Measurements from ENCODE around the gene MICOS13. TPM values are rescaled to one million over a fixed set of nuclear protein-coding genes. Genes with fewer than 3 reads are reported as not detected.

Gene MICOS13
- total RNA-seq, 1 donor from 2014 or later: 43.3 TPM

DNA sequence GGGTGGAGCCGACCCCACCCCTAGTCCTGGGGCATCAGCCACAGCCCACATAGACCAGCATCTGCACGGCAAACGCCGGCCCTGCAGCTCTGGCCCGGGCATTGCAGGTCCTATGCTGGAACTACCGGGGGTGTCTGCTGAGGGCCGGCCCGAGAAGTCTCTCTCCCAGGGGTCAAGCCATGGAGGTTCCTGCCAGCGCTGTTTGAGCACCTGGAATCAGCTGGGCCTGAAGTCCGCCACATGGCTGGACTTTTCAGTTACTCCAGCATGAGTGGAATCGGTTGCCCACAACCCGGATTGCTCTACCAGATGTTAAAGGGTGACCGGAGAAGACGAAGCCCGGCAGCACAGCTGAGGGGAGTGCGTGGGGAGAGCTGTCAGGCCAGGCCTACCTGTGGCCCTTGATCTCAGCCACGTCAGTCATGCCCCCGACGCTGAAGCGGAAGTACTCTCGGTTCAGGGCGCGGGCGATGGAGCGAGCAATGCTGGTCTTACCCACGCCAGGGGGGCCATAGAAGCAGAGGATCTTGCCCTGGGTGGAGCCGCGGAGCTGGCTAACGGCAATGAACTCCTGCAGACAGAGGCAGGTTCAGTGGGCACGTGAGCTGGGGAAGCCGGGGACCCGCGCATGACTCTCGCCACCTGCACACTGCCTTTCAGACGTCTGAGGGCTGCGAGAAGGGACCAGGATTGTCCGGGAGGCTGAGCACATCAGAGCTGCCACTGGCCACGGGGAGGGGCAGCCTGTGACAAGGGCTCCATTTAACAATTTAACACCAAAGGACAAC, 18.5 kb upstream of the MICOS13 start:
- Histone ChIP-seq H3K4me3 (ENCODE audit: low read length in 3 of 3) (no peak overlapping the region), H3K9me3 (ENCODE audit: control insufficient read depth in 3 of 3, low read length in 3 of 3) (no peaks in the 10 kb centered on the region), H3K4me1 (ENCODE audit: control insufficient read depth in 3 of 3, insufficient read depth in 3 of 3, low read length in 3 of 3) (no peaks in the 10 kb centered on the region), H3K9ac (ENCODE audit: low read depth in 1 of 3, low read length in 3 of 3) (no peak overlapping the region), H3K36me3 (ENCODE audit: control insufficient read depth in 3 of 3, insufficient read depth in 3 of 3, low read length in 3 of 3) (peaks cover 48 to 54% (median 51%) of the 10 kb centered on the region in 3 donors), H3K27me3 (ENCODE audit: control insufficient read depth in 3 of 3, insufficient read depth in 3 of 3, low read length in 3 of 3) (no peaks in the 10 kb centered on the region), H3K27ac (ENCODE audit: low read depth, low read length) (no peak overlapping the region)

DNA sequence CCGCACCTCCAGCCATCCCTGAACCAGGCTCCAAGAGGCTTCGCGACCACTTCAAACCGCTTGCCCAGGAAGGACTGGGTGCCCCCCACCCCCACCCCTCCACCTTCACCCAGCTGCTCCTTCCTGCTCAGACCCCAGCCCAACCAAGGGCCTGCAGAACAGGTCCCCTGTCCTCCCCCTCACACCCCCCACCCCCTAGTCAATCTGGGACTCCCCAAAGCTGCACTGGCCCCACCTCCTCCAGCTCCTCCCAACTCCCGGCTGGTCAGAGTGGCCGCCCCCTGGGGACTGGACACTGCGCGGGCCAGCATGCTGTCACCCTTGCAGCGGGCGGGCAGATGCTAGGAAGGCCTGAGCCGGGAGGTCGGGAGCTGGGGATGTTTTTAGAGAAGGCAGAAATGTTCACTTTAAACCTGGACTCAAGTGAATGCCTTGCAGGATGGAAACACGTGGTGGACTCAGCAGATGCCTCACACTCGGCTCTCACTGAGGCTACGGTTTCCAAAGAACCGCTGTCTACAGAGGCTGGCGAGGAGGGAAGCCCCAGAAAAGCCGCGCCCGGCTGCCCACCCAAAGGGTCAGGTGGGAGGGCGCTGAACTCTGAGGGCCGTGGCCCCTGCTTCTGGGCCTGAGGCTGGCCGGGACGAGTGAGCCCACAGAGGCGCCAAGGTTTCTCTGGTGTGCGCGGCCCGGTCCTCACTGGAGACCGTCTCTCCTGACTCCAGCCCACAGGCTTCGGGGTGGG, 17.7 kb upstream of the MICOS13 start:
- Histone ChIP-seq H3K4me3 (ENCODE audit: low read length in 3 of 3) (no peak overlapping the region), H3K9me3 (ENCODE audit: control insufficient read depth in 3 of 3, low read length in 3 of 3) (no peaks in the 10 kb centered on the region), H3K9ac (ENCODE audit: low read depth in 1 of 3, low read length in 3 of 3) (no peak overlapping the region), H3K27ac (ENCODE audit: low read depth, low read length) (no peak overlapping the region), H3K36me3 (ENCODE audit: control insufficient read depth in 3 of 3, insufficient read depth in 3 of 3, low read length in 3 of 3) (peaks cover 48 to 55% (median 50%) of the 10 kb centered on the region in 3 donors), H3K27me3 (ENCODE audit: control insufficient read depth in 3 of 3, insufficient read depth in 3 of 3, low read length in 3 of 3) (no peaks in the 10 kb centered on the region), H3K4me1 (ENCODE audit: control insufficient read depth in 3 of 3, insufficient read depth in 3 of 3, low read length in 3 of 3) (peaks cover 0 to under 1% (median 0%) of the 10 kb centered on the region in 3 donors)

DNA sequence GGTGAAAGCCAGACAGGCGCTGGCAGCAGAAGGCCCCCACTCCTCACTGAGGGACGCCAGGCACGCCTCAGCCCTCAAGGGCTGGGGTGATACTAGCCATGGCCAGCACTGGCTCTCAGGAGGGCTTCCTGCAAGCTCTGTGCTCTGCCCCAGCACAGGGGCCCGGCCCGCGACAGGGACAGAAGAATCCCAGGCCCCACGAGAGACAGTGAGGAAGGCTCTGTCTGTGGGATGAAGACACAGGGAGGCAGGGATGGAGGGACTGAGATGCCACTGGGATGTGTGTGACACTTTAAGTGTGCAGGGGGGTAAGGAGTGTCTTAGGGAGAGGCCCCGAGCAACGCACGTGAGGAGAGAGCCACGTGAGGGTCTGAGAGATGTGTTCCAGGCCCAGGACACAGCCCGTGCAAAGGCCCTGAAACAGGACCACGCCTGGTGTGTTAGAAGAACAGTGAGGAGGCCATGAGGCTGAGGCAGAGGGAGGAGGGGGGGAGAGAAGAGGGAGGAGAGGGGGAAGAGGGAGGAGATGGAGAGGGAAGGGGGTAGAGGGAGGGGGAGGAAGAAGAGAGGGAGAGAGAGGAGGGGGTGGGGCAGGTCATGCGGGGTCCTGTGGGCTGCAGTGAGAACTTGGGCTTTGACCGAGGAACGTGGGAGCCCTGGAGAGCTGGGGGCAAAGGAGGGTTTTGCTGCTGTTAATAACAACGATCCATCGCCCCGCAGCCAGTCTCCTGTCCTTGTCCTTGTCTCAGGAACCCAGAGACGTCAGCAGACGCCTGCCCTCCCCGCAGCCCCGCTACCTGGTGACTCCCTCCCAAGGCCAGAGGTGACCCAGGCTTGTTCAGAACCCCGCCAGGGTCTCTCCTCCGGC, 16.9 kb upstream of the MICOS13 start:
- no peak overlapping the region for H3K9ac ChIP-seq (ENCODE audit: low read depth in 1 of 3, low read length in 3 of 3)
- peaks cover under 1 to 9% (median 5%) of the 10 kb centered on the region in 3 donors for H3K4me1 ChIP-seq (ENCODE audit: control insufficient read depth in 3 of 3, insufficient read depth in 3 of 3, low read length in 3 of 3)
- H3K27ac ChIP-seq (ENCODE audit: low read depth, low read length): no peak overlapping the region
- no peak overlapping the region for H3K4me3 ChIP-seq (ENCODE audit: low read length in 3 of 3)
- no peaks in the 10 kb centered on the region for H3K9me3 ChIP-seq (ENCODE audit: control insufficient read depth in 3 of 3, low read length in 3 of 3)
- peaks cover 55 to 61% (median 56%) of the 10 kb centered on the region in 3 donors for H3K36me3 ChIP-seq (ENCODE audit: control insufficient read depth in 3 of 3, insufficient read depth in 3 of 3, low read length in 3 of 3)
- no peaks in the 10 kb centered on the region for H3K27me3 ChIP-seq (ENCODE audit: control insufficient read depth in 3 of 3, insufficient read depth in 3 of 3, low read length in 3 of 3)

DNA sequence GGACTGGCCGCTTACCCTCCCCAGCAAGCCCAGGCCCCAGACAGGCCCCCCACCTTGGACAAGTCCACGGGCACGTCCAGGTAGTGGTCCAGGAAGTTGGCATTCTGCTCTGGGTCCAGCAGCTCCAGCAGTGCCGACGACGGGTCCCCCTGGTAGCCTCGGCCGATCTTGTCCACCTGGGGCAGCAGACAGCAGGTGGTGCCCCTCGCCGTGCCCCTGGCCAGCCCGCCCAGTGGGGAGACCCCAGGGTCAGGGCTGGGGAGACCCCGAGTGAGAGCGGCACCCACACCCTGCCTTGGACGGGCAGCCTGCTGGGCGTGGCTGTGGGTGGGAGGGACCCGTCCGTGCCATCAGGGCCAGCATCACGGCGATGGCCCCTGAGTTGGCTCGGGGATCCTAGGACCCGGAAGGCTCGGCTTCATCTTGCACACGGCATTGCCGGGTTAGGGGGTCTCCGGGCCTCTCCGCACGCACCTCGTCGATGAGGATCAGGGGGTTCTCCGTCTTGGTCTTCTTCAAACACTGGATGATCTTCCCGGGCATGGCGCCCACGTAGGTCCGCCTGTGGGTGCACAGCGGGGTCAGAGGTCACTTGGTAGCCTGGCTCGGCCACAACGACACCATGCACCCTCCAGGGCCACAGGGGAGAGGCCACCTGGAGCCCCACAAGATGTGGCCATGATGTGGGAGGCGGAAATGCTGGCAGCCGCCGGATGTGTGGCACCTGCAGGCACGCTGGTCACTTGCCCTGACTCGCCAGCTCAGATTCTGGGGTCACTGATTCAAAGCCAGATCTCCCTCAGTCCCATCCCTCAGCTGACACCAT, 16.1 kb upstream of the MICOS13 start:
- H3K36me3 ChIP-seq (ENCODE audit: control insufficient read depth in 3 of 3, insufficient read depth in 3 of 3, low read length in 3 of 3): peaks cover 59 to 65% (median 62%) of the 10 kb centered on the region in 3 donors
- H3K27me3 ChIP-seq (ENCODE audit: control insufficient read depth in 3 of 3, insufficient read depth in 3 of 3, low read length in 3 of 3): no peaks in the 10 kb centered on the region
- H3K4me3 ChIP-seq (ENCODE audit: low read length in 3 of 3): no peak overlapping the region
- H3K27ac ChIP-seq (ENCODE audit: low read depth, low read length): no peak overlapping the region
- H3K9ac ChIP-seq (ENCODE audit: low read depth in 1 of 3, low read length in 3 of 3): no peak overlapping the region
- H3K4me1 ChIP-seq (ENCODE audit: control insufficient read depth in 3 of 3, insufficient read depth in 3 of 3, low read length in 3 of 3): peaks cover 9 to 17% (median 13%) of the 10 kb centered on the region in 3 donors
- H3K9me3 ChIP-seq (ENCODE audit: control insufficient read depth in 3 of 3, low read length in 3 of 3): no peaks in the 10 kb centered on the region

DNA sequence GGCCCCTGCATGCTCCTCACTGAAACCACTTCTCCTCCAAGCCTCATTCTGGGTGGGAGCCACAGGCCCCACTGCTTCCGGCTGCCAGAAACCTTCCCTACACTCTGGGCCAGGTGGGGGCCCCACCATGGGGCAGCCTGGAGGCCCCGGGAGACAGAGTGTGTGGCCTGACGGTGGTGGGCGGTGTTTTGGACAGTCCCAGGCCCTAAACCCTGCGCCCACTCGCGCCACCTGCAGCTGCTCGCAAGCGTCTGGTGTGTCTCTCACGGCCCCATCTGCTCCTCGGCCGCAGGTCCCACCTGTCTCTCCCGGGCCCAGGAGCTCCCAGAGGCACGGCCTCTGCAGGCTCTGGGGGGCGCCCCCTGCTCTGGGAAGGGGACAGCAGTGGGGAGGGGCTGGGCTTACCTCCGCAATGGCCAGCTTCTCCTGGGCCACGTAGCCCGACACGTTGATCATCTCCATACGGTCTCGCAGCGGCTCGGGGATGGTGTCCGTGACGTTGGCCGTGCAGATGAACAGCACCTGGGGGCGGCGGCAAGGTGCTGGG, 15.4 kb upstream of the MICOS13 start:
- Histone ChIP-seq H3K36me3 (ENCODE audit: control insufficient read depth in 3 of 3, insufficient read depth in 3 of 3, low read length in 3 of 3) (peaks cover 57 to 64% (median 59%) of the 10 kb centered on the region in 3 donors), H3K27ac (ENCODE audit: low read depth, low read length) (no peak overlapping the region)

DNA sequence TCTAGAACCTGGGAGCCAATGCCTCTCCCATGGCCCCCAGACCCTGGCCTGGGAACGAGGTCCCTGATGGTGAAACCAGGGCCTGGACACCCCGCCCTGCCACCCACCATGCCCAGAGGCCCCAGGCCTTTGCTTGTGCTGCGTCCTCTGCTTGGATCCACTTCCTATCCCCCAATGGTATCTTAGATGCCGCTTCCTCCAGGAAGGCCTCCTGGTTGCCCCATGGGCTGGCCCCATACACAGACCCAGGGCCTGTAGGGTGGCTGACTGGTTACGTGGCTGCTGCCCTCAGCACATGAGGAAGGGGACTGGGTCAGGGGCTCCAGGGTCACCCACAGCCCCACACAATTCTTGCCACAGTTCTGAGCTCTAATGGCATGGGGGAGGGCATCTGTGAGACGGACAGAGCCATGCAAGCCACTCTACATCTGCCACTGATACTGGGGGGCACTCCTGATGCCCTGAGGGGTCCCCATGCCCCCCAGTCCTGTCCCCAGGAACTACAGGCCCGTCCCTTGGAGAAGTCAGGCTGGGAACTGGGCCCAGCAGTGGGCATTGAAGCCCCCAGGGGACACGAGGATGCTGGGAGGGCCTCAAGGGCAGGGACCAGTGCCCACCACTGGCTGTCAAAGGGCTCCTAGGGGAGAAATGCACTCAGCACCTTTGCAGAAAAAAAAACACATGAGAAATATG, 14.8 kb upstream of the MICOS13 start:
- Histone ChIP-seq H3K27me3 (ENCODE audit: control insufficient read depth in 3 of 3, insufficient read depth in 3 of 3, low read length in 3 of 3) (no peaks in the 10 kb centered on the region), H3K4me1 (ENCODE audit: control insufficient read depth in 3 of 3, insufficient read depth in 3 of 3, low read length in 3 of 3) (peaks cover 18 to 30% (median 21%) of the 10 kb centered on the region in 3 donors), H3K4me3 (ENCODE audit: low read length in 3 of 3) (no peak overlapping the region), H3K9ac (ENCODE audit: low read depth in 1 of 3, low read length in 3 of 3) (no peak overlapping the region), H3K9me3 (ENCODE audit: control insufficient read depth in 3 of 3, low read length in 3 of 3) (no peaks in the 10 kb centered on the region), H3K27ac (ENCODE audit: low read depth, low read length) (no peak overlapping the region), H3K36me3 (ENCODE audit: control insufficient read depth in 3 of 3, insufficient read depth in 3 of 3, low read length in 3 of 3) (peaks cover 52 to 59% (median 57%) of the 10 kb centered on the region in 3 donors)

More for the DNA sequence above, 15.4 kb upstream of the MICOS13 start:
- H3K9me3 ChIP-seq (ENCODE audit: control insufficient read depth in 3 of 3, low read length in 3 of 3): no peaks in the 10 kb centered on the region
- H3K27me3 ChIP-seq (ENCODE audit: control insufficient read depth in 3 of 3, insufficient read depth in 3 of 3, low read length in 3 of 3): no peaks in the 10 kb centered on the region
- no peak overlapping the region for H3K4me3 ChIP-seq (ENCODE audit: low read length in 3 of 3)
- H3K9ac ChIP-seq (ENCODE audit: low read depth in 1 of 3, low read length in 3 of 3): no peak overlapping the region
- peaks cover 15 to 24% (median 20%) of the 10 kb centered on the region in 3 donors for H3K4me1 ChIP-seq (ENCODE audit: control insufficient read depth in 3 of 3, insufficient read depth in 3 of 3, low read length in 3 of 3)

DNA sequence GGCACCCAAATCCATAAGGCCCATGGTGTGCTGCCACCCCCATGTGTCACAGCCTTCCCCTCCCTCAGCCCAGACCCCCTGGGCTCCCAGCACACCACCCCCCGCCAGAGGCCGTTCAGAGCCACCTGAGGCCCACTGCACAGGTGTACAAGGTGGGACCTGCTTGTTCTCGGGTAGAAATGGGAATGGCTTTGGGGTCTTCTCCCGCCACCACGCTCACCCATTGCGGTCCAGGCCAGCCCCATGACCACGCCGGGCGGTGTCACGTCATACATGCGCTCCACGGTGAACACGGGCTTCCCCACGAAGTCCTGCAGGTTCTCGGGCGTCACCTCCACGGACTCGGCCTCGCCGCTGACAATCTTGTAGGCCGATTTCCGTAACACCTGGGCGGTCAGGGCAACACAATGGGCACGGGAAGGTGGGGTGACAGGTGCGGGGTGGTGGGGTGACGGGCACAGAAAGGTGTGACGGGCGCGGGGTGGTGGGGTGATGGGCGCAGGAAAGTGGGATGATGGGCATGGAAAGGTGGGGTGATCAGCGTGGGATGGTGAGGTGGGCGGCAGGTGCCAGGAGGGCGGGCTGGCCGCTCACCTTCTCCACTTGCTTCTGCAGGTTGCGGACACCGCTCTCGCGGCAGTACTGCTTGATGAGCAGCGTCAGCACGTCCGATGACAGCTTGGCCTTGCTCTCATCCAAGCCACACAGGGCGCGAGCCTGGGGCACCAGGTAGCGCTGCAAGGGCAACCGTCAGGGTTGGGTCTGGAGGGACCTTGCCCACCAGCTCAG, 14.0 kb upstream of the MICOS13 start:
- Histone ChIP-seq H3K27me3 (ENCODE audit: control insufficient read depth in 3 of 3, insufficient read depth in 3 of 3, low read length in 3 of 3) (no peaks in the 10 kb centered on the region), H3K9ac (ENCODE audit: low read depth in 1 of 3, low read length in 3 of 3) (peak overlapping the region in 1 of 3 donors; percentile 33), H3K9me3 (ENCODE audit: control insufficient read depth in 3 of 3, low read length in 3 of 3) (no peaks in the 10 kb centered on the region), H3K4me3 (ENCODE audit: low read length in 3 of 3) (no peak overlapping the region), H3K36me3 (ENCODE audit: control insufficient read depth in 3 of 3, insufficient read depth in 3 of 3, low read length in 3 of 3) (peaks cover 51 to 59% (median 57%) of the 10 kb centered on the region in 3 donors), H3K27ac (ENCODE audit: low read depth, low read length) (no peak overlapping the region), H3K4me1 (ENCODE audit: control insufficient read depth in 3 of 3, insufficient read depth in 3 of 3, low read length in 3 of 3) (peaks cover 22 to 34% (median 24%) of the 10 kb centered on the region in 3 donors)

All from skeletal muscle tissue (tissue), 4 donors.